Activated CD4-positive, CD25-positive, alpha-beta regulatory T cell (primary cell): Measurements from ENCODE around the gene LTBP1.

Source experiments
- DNase-seq, 4 experiments: peaks; one replicate each; lab custom pipeline; 2025; lab: John Stamatoyannopoulos, UW

LTBP1 gene

GRCh38 chr2:33009249-33009648 is 62.5 kb downstream of the LTBP1 start:
- DNase-seq = no peak

GRCh38 chr2:33011373-33011772 is 64.6 kb downstream of the LTBP1 start:
- DNase-seq = no peak

GRCh38 chr2:33011941-33012340 is 65.2 kb downstream of the LTBP1 start:
- DNase-seq = no peak

- DNase-seq = no peak
These were observed 66.9 kb downstream of the LTBP1 start for GRCh38 chr2:33013684-33014110.

- DNase-seq = no peak
These were observed 67.5 kb downstream of the LTBP1 start for GRCh38 chr2:33014268-33014667.

GRCh38 chr2:33015421-33016142 is 68.8 kb downstream of the LTBP1 start:
- no peak for DNase-seq

GRCh38 chr2:33018271-33018670 is 71.5 kb downstream of the LTBP1 start:
- DNase-seq = no peak

- DNase-seq = no peak
These were observed 73.0 kb downstream of the LTBP1 start for GRCh38 chr2:33019796-33020195.

GRCh38 chr2:33020883-33021282 is 74.1 kb downstream of the LTBP1 start:
- DNase-seq = no peak

- DNase-seq = no peak
These were observed 74.9 kb downstream of the LTBP1 start for GRCh38 chr2:33021542-33022227.

GRCh38 chr2:33022395-33022985 is 75.7 kb downstream of the LTBP1 start:
- DNase-seq = no peak

- no peak for DNase-seq
These were observed 76.4 kb downstream of the LTBP1 start for GRCh38 chr2:33022989-33023727.

- no peak for DNase-seq
These were observed 77.2 kb downstream of the LTBP1 start for GRCh38 chr2:33023728-33024500.

- no peak for DNase-seq
These were observed 78.0 kb downstream of the LTBP1 start for GRCh38 chr2:33024758-33025157.

- no peak for DNase-seq
These were observed 82.7 kb downstream of the LTBP1 start for GRCh38 chr2:33029459-33029858.

GRCh38 chr2:33029926-33030325 is 83.2 kb downstream of the LTBP1 start:
- DNase-seq = no peak

- no peak for DNase-seq
These were observed 83.6 kb downstream of the LTBP1 start for GRCh38 chr2:33030326-33030725.

GRCh38 chr2:33032245-33032644 is 85.5 kb downstream of the LTBP1 start:
- no peak for DNase-seq

- DNase-seq = no peak
These were observed 86.9 kb downstream of the LTBP1 start for GRCh38 chr2:33033606-33034081.

GRCh38 chr2:33034784-33035183 is 88.0 kb downstream of the LTBP1 start:
- no peak for DNase-seq

GRCh38 chr2:33038230-33038629 is 91.5 kb downstream of the LTBP1 start:
- DNase-seq = no peak

GRCh38 chr2:33038799-33039198 is 92.0 kb downstream of the LTBP1 start:
- DNase-seq = no peak
